MM.1S (cell line): ENCODE results near the gene KDM4C.

ENCODE experiments used
- CTCF ChIP-seq: fragments of 300-600 bp; sonication (generic); IDR thresholded peaks from 2 replicates; pipeline ENCODE4 v1.5.1; 2016; ENCODE audit warnings: antibody characterized with exemption, low read length, mixed read lengths
- EZH2 ChIP-seq: fragments of 300-600 bp; sonication (generic); optimal IDR thresholded peaks from 2 replicates; pipeline ENCODE3; 2017; ENCODE audit warnings: low read depth, mild to moderate bottlenecking, antibody characterized with exemption, low read length, mixed read lengths
- EZH2phosphoT487 ChIP-seq: fragments of 300-600 bp; sonication (generic); IDR thresholded peaks from 2 replicates; pipeline ENCODE4 v1.6.1; 2018; ENCODE audit warnings: antibody characterized with exemption, low read length

- no peak for TF ChIP-seq CTCF
- no peak for TF ChIP-seq EZH2phosphoT487
- no peak for TF ChIP-seq EZH2
Measured at GRCh38 chr9:6843742-6844141, 86.0 kb downstream of the KDM4C start.
